Central memory CD4-positive, alpha-beta T cell (primary cell): ENCODE results near the gene TJP2.
"Not testable (repeated sequence)": the region's sequence is repeated elsewhere in the genome, so short reads cannot be mapped to it uniquely, and the experiment has no call there.

Experiments
- DNase-seq: peaks from one replicate; pipeline ENCODE4 v3.0.0; 2022

The TJP2 gene

DNA sequence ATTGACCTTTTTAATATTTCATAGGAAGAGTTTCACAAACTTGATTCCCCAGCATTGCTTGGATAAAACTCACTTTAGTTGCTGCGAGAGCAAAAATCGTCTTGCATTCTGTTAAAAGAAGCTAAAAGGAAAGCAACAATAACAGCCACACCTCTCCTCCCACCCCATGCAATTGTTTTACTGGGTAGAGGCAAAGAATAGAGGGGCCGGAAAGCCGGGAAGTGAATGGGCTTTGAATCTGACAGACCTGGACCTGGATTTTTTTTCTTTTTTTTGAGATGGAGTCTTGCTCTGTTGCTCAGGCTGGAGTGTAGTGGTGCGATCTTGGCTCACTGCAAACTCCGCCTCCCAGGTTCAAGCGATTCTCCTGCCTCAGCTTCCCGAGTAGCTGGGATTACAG, 9.5 kb upstream of the TJP2 start:
- not testable (repeated sequence) for DNase-seq

DNA sequence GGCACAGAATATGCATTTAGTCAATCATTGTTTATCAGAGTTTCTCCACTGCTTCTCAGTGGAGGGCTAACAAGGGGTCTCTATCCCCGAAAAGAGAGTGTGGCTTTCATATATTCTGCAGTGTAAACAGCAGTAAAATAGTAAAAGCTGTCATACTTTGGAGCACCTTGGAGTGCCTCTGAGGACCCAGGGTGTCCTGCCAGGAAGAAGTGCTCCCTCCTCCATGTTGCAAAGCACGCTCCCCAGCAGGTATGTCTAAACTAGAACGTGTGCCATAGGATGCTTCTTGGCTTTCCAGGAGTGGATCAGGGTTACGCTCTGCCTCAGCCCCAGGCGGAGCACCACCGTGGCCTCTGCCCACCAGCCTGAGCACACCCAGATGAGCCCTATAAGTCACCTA, 8.5 kb upstream of the TJP2 start:
- DNase-seq: no peak

DNA sequence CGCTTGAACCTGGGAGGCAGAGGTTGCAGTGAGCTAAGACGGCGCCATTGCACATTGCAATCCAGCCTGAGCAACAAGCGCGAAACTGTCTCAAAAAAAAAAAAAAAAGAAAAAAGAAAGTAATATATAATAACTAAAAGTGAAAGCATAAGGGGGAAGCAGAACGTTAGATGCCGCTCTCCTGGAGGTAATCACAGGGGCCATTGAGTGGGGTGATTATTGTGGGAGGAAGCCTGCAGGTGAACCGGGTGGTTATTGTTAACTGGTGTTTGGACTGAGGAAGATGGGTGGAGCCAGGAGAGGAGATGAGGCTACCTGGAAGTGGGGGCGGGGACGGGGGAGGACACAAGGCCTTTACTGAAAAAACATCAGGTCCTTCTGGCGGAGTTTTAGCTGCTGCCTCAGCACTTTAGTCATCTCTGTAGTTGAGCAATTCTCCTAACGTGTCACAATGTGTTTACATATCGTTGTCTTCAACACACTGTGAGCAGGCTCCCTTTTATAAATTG, 5.3 kb upstream of the TJP2 start:
- DNase-seq: peak; percentile 31

DNA sequence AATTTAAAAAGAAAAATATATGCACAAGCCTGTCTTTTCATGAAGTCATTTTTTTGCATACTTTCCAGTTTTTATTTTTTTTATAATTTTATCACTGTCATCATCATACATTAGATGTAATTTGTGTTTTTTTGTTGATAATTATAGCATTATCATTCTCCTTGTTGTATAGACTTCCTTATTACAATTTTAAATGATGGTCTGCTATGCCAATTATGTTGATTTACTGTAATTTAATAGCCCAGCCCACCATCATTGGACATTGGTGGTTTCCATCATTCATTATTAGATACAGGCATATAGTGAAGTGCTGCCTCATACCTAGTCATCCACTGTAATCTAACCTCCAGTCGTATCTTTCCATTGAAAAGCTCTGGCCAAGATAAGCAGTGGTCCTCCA, 3.8 kb upstream of the TJP2 start:
- no peak for DNase-seq

DNA sequence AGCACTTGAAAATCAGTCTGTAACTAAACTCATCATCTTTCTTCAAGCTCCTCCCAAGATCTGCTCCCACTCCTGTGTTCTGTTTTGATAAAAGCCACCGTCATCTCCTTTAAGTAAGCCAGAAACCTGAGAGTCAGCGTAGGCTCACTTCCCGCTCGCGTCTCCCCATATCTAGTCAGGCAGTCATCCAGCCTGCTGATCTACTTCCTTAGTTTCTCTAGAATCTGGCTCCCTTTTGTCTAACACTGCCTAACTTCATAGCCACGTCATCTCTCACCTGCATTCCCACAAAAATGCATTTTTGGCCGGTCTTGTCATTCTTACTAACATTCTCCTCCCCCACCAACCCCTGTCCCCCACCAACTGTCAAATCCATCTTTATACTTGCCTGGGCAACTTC, 3.0 kb upstream of the TJP2 start:
- DNase-seq: no peak

DNA sequence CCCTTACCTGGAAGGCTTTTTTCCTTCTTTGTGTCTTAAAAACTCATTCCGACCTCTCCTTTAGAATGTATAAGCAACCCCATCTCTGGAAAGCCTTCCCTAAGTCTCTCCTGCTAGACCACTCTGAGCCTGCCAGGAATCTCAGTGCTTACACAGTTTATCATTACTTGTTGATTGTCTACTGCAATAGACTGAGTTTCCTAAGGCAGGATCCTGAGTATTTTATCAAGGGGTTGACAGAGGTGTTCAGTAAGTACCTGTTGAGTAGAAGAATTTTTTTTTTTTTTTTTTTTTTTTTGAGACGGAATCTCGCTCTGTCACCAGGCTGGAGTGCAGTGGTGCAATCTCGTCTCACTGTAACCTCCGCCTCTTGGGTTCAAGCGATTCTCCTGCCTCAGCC, 2.6 kb upstream of the TJP2 start:
- DNase-seq: no peak

DNA sequence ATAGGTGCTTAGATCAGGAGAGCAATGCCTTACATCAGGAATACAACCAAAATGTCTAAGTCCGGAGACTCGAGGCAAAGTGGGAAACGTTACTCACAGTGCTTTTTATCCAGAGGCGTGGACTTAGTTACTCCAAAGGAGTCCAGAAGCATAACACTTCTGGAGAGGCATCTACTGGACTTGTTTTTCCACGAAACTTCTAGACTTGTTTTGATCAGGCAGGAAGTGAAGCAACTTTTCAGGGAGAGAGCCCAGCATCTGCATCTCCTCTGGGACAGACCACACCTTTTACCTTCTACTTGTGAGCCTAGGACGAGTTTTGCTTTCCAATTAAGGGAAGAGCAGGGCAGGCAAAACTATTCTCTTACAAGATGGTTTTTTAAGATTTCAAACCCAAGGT, 1.2 kb upstream of the TJP2 start:
- no peak for DNase-seq

DNA sequence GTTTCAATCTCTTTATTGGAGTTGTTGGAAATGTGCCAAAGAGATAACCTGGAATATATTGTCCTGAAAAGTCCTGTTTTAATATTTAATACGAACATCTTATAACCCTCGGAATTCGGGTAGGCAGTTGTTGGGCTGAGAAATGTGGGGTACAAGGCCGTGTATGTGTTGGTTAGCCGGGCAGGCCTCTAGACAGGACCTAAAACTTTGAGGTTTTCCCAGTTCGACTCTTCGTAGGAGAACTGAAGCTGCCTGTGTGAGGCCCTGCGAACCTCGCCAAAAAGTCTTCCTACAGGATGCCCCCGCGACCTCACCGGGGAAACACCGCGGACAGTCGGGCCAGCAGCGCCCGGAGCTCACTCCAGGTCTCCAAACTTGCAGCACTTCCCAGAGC, 583 bp upstream of the TJP2 start:
- no peak for DNase-seq

DNA sequence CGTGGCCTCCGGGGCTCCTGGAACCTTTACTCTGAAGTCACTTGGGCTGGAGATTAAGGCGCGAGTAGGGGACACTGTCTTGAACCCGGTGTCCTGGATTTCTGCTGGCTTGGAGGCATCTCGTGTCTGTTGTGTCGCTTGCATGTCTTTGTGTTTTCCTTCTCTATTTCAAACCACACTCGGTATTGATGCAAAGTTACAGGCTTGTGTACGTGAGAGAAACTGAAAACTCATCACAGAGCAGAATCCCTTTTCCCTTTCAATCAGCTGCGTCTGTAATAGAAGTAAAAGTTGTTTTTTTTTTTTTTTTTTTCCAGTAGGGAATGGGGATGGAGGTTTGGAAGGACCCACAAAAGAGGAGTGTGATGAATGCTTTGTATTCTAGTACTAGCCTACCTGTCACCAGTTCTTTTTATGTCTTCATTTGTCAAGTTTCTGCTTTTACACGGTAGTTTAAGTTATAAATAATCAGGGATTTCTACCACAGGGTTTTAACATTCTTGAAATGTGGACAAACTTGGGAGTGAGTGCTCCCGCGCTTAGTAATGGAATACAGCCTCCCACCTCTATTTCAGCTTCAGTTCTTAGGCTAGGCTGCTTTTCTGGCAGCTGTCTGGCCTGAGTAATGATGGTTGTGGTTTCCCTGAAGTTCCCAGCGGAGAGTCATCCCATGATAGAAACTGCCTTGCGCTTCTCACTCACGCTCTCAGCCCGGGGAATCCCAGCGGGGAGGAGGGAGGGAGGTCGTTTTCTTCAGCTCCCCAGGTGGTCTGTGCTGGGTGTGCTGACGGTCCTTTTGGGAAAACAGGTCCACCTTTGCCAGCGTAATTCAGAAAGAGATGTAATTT, 763 bp downstream of the TJP2 start:
- DNase-seq: no peak

DNA sequence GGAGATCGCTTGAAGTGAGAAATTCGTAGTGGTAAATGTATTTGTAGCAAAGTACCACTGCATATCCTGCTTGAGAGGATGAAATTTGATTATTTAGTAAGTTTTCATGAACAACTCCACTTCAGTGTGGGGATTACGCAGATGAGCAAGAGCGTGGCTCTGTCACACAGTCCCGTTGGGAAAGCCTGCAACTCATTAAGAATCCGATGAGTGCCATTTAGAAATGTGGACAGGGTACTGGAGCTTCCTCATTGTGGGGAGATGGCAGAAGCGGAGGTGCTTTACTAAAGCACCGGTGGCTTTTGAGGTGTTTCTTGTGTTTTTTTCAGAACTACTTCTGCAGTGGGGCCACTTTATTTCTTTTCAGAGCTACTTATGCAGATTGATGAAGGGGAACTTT, 1.4 kb downstream of the TJP2 start:
- no peak for DNase-seq

DNA sequence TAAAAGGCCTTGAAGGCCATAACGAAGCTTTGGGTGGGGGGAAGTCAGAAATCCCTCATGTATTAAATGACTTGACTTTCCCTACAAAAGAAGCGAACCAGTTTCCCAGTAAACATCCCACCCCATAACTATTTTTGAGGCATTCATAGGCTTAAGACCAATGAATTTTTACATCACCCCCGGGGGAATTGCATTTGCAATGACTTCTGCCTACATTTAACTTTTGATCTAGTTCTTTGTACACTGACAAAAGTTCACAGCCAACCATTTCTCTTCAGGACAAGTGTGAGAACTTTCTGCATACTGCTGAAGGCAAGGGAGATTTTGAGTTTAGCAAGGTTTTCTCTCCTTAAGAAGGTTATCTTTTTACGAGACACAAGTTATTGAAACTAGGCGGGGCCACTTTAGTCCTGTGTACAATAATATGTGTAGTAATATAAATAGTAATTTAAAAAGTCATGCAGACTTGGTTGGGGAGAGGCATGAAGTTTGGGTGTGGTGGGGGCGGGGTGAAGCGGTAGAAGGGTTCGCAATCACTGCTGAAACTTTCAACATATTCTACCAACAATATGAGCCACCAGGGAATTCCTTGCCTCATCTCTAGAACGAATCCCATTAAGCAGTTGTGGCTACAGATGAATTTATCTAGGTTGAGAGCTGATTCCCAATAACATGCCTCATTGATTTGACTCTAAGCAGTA, 2.5 kb downstream of the TJP2 start:
- DNase-seq: no peak

DNA sequence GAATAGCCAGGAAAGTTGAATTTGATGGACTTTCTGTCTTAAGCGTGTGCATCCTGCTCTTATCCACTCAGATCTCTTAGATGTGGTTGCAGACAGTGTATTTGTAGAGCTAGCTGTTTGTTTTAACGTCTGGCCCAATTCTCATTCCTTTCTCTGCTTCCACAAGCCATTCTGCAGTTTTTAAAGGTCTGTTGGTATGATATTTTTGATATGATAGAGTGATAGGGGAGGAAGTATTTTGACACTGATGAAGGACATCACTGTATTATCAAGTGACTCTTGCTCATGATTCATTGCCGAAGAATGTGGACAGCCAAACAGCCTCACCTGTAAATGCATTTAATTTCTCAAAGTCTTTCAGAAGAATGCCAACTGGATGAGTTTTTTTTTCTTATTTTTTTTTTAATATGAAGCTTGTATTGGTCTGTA, 4.5 kb downstream of the TJP2 start:
- DNase-seq: no peak

DNA sequence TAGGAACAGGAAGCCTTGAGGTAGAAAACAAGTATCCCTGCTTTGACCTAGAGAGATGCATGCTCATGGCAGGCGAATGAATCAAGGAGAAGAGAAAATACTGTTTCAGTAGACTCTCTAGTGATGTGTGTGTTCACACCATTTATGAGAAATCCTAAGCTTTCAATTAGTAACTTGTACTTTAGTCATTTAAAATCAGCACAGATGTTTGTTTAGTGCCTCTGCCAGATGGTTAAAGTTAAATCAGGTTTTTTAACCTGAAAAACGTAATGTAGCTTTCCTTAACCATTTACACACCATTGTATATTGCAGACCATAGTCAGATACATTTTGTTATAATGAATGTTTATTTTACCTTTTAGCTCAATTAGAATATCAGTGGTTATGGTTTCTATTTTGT, 5.0 kb downstream of the TJP2 start:
- no peak for DNase-seq

DNA sequence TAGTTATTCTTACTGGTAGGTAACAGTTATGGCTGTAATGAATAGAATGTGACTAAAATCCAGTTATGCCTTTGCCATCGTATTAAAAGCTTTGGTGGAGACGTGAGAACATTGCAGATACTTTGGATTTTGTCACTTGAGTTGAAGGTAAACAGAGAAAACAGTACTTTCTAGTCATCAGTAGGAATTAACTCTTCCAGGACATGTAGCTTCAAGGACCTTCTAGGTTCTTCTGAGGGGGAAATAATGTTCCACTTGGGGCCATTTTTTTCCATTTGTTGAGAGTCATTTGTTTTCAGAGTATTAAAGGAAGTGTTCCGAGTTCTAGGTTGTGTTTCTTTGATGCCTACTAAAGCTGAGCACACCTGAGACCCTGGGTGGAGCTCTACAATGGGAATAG, 6.1 kb downstream of the TJP2 start:
- no peak for DNase-seq

DNA sequence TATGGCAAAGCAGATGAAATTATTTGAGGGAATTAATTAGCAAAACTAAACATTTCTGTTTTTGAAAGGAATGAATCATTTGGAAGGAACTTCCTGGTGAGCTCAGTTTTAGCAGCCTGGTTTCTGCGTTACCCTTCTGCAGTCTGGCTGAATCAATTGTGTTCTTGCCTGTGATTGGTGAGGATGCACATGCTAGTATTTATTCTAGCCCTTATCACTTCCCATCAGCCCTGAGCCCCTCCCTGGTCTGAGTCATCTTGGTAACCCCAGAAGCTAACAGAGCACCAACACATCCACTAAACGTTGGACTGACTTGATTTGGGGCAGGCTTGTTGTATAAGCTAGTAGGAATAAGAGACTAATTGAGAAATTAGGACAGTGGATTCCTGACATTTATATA, 6.6 kb downstream of the TJP2 start:
- DNase-seq: peak; percentile 39

DNA sequence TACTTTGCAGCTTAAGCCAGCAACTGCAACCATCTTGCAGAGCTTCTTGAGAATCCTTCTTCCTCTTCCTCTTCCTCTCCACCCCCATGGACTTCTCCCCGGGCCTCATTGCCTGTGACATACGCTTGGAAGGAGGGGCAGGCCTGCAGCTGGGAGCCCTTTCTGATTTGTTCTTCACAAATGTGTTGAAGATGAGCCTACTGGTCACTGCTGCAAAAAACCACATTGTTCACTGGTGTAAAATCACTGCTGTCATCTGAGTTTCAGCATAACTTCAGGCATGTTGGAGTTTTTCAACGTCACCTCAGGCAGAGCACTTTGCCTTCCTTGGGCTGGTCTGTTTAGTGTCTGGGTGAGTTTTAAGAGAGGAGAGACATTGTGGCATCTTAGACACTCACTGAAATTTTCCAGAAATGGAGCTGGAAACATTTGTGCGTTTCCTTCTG, 7.9 kb downstream of the TJP2 start:
- DNase-seq: no peak

DNA sequence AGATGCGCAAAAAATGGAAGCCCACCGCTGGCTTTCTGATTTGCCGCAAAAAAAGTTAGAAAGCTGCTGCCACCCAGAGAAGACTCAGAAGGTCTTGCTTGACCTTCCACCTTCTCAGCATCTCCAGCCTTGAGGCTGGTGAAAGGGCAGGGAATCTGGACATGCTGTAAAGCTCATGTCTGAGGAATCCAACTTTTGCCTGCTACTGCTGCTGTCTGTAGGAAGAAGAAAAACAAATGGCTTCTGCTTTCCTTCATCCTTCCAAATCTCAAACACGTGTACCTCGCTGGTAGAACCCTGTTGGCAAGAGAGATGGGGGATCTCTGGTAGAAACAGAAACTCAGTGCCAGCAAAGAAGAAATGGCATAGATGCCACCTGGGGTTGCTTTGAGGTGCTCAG, 10.2 kb downstream of the TJP2 start:
- DNase-seq: no peak

DNA sequence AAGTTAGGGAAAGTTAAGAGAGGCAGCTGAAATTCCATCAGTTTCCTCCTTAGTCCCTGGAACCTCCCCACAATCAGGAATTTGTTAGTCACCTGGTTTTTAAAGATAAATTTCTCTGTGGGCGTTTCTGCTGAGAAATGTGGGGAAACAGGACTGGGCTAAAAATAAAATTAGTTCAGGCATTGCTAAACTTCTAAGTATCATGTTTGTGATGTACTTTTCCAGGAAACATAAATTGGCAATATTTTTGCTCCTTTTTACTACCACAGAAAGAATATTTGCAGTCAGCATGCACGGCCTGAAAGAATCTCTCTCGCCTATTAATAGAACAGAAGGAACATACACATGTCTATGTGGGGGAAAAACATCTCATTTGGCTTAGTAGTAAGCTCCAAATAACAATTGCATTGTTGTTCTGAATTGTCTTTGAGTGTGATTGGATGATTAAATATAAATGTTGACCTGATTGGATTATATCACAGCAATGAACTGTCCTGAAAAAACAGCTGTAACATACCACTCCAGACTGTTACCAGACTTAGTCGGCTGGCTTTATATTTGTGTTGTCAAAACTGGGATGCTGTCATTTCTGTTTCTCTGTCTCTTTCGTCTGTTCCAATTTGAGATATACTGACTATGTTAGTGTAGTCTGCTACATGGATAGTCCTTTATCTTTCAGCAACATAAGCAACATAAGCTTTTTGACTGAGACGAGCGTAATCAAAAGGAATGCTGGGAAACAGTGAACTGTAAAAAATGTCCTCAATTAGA, 12.9 kb downstream of the TJP2 start:
- no peak for DNase-seq

DNA sequence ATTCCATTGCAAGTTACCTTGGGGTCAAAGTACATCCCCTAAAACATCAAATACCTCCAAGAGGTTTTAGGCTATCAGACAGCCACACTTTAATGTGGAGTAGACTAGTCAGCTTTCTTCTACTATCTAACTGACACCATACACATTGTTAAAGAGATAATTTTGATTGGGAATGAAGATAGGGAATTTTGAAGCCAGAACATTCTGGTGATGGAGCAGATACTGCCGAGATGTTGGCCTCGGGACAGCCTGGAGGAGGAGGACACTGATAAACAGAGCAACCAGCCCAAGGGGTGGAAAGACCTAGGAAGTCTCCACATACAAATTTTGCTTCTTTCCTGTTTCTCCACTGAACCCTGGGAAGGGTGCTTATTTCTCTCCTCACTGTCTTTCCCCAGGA, 14.9 kb downstream of the TJP2 start:
- DNase-seq: no peak

DNA sequence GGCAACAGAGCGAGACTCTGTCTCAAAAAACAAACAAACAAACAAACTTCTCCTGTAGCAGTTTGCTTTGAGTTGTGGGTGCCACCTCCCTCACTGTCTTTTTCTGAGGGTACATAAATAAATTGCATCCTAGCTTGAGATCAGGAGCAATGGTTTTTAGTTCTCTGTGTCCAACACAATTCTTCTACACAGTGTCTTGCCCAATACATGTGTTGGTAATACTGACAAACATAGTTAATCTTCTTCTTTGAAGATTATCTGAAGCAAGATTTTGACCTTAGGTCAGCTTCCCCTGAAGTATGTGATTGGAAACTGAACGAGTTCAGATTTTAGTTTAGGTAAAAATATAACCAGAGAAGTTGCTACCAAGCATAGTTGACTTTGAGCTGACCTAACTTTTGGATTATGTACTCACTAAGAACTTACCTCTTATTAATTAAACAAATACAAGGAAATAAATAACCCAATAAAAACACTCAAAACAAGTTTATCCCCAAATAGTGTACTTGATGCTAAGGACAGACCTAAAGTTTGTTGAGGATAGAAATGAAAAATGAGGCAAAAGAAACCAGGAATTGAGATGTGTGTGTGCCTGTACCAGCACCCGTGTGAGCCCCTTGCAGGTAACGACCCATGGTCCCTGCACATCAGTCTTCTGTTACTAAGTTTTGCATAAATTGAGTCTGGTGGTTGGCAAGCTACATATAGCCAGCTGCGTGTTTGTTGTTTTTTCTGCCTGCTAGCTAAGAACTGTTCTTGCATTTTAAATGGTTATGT, 16.2 kb downstream of the TJP2 start:
- no peak for DNase-seq

DNA sequence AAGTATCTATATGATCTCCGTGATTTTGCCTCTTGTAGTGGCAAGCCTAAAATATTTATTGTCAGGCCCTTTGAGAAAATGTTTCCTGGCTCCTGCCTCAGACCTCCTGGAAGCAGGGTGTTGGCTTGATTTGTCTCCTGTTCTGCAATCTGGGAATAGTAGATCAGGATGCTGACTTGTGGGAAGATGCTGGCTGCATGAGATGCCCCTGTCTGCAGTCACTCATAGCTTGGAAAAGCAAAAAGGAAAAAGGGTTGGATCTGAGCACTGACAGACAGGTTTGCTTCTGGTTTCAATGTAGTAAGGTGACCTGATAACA, 16.7 kb downstream of the TJP2 start:
- DNase-seq: no peak

DNA sequence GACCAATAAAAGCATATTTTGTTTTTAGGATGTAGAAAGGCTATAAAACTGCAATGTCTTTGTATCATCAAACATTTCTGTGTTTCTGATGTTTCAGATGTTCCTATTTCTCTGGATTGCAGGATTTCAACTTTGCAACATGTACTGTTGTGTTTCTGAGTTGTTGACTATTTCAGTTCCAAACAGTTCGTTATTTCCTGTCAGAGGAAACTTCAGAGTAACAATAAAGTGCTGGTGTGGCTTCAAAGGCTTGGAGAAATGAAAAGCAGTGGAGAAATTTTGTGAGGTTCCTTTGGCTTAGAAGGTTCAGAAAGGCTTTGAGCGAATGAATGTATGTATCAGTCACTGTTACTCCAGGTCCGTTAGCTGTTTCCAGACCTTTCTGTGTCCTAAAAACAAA, 17.2 kb downstream of the TJP2 start:
- DNase-seq: no peak

DNA sequence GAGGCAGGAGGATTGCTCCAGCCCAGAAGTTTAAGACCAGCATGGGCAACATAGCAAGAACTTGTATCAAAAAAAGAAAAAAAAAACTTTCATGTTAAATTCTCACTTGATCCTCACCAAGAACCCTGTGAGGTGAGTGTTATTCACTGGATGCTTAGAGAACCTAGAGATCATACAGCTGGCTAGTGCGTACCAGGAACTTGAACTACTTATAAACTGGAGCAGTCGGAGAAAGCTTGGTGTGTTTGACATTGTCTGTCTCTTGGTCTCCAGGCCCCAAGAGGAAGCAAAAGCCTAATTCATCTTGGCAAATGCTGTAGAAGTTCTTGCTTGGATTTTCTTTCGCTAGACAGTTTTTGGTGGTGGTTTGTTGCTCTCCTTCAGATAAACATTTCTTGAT, 18.1 kb downstream of the TJP2 start:
- no peak for DNase-seq
